ENCODE measurements around the gene SLC44A4. TPM values are rescaled to one million over a fixed set of nuclear protein-coding genes. Genes with fewer than 3 reads are reported as not detected.

SLC44A4 gene
- total and polyA plus RNA-seq, 9 of the 15 experiments (the other 6 are each of a cell fraction or from before 2014, with no cell fraction given) = 7.9 to 18.6 (median 11.2) TPM

- TF ChIP-seq ETS2 (tag; IDR thresholded peaks at IDR 0.05; ENCODE audit: borderline replicate concordance, poor library complexity, severe bottlenecking) = no peak
- TF ChIP-seq CREB3 (tag; conservative IDR thresholded peaks at IDR 0.05; ENCODE audit: low read depth) = no peak
- TF ChIP-seq ZNF644 (tag; IDR thresholded peaks at IDR 0.05; ENCODE audit: low read depth) = no peak
- TF ChIP-seq ZBTB2 (IDR thresholded peaks at IDR 0.05) = no peak
- TF ChIP-seq RERE (CRISPR knock-in tag; IDR thresholded peaks at IDR 0.05; ENCODE audit: borderline replicate concordance) = no peak
- TF ChIP-seq HBP1 (CRISPR knock-in tag; IDR thresholded peaks at IDR 0.05) = no peak
- TF ChIP-seq ZNF695 (CRISPR knock-in tag; IDR thresholded peaks at IDR 0.05) = no peak
- TF ChIP-seq ZNF175 (CRISPR knock-in tag; IDR thresholded peaks at IDR 0.05; ENCODE audit: low read depth) = no peak
- TF ChIP-seq TCF7 (IDR thresholded peaks at IDR 0.05; ENCODE audit: borderline replicate concordance) = no peak
- TF ChIP-seq CEBPG (CRISPR knock-in tag; IDR thresholded peaks at IDR 0.05) = no peak
- no peak for TF ChIP-seq CEBPG (tag; conservative IDR thresholded peaks at IDR 0.05 in 1 of 2, IDR thresholded peaks at IDR 0.05 in 1 of 2)
- TF ChIP-seq ZNF766 (CRISPR knock-in tag; conservative IDR thresholded peaks at IDR 0.05) = peak; percentile 76
- TF ChIP-seq HEY1 (CRISPR knock-in tag; IDR thresholded peaks at IDR 0.05; ENCODE audit: borderline replicate concordance) = no peak
- no peak for TF ChIP-seq ZFP1 (CRISPR knock-in tag; IDR thresholded peaks at IDR 0.05)
- TF ChIP-seq IRF9 (tag; IDR thresholded peaks at IDR 0.05) = no peak
- no peak for TF ChIP-seq PRMT5 (CRISPR knock-in tag; IDR thresholded peaks at IDR 0.05)
- no peak for TF ChIP-seq NUFIP1 (IDR thresholded peaks at IDR 0.05; ENCODE audit: partially characterized antibody)
- no peak for TF ChIP-seq NFYB (IDR thresholded peaks at IDR 0.05; ENCODE audit: extremely low read depth, insufficient read length)
- no peak for TF ChIP-seq BRD4 (IDR thresholded peaks at IDR 0.05)
Measured at GRCh38 chr6:31903957-31904356, 25.2 kb upstream of the SLC44A4 start (continued).
